Hematopoietic multipotent progenitor cell treated with erythropoietin and hydrocortisone succinate and interleukin-3 and kit ligand, for 17 days (in vitro differentiated cells): ENCODE data around the gene COLGALT1.

Source experiments
- DNase-seq: peaks from one replicate; pipeline ENCODE4 v3.0.0-alpha.2; 2015; ENCODE audit warnings: low spot score

The COLGALT1 gene

DNA sequence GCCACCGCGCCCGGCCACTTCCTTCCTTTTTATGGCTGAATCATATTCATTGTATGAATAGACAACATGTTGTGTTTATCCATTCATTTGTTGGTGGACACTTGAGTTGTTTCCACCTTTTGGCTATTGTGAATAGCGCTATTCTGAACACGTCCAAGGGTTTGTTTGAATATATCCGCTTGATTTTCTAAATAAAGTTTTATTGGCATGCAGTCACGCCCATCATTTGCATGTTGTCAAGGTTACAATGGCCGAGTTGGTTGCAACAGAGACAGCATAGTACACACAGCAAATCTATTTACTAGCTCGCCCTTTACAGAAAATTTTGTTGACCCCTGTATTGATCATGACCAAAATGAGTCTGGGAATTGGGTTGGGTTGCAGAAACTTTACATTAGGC lies 43.5 kb downstream of the COLGALT1 start:
- DNase-seq, result no peak

- DNase-seq, result no peak
These were observed 44.3 kb downstream of the COLGALT1 start for GRCh38 chr19:17599780-17600179.

DNA sequence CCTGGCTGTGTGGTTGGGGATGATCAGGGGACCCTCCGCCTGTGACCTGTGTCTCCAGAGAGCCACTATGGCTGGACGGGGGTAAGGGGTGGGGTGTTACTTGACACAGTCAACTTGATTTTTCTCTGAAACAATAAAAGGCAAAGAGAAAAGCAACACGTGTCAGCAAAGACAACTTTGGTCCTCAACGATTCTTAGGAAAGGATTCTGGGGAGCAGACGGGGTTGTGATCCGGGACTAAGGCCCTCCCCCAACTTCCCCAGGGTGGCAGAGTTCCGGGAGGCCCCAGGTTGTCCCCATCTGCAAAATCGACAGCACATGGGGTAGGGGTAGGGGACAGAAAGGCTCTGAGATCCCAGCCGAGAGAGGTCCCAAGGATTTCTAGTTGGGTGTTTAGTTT lies 46.2 kb downstream of the COLGALT1 start:
- no peak for DNase-seq

- DNase-seq, result no peak
These were observed 46.8 kb downstream of the COLGALT1 start for GRCh38 chr19:17602217-17602616.

DNA sequence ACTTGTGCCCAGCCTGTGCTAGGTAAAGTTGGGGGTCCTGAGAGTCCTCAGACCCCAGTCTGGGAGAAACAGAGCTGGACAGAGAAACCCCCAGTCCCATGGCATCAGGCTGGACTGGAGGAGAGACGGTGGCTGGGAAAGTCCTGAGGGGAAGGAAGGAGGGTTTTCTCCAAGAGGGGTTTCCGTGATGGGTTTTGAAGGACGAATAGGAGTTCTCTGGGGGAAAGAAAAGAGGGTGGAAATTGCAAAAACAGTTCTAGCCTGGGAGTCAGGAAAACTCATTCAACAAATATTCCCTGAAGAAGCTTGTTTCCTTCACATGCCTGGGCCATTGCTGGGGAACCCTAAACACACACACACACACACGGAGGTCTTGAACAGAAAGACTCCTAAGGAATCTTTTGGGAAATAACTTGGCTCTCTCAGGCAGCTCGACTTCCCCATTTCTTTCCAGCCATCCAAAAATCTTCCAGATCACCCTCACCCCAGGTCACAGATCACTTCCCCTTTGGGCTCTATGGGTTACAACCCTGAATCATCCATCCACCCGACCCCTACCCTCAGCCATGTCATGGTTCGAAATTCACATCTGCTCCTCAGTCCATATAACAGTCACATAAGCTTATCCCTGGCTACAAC lies 47.5 kb downstream of the COLGALT1 start:
- DNase-seq, result no peak

- DNase-seq, result no peak
These were observed 49.0 kb downstream of the COLGALT1 start for GRCh38 chr19:17604372-17605025.

DNA sequence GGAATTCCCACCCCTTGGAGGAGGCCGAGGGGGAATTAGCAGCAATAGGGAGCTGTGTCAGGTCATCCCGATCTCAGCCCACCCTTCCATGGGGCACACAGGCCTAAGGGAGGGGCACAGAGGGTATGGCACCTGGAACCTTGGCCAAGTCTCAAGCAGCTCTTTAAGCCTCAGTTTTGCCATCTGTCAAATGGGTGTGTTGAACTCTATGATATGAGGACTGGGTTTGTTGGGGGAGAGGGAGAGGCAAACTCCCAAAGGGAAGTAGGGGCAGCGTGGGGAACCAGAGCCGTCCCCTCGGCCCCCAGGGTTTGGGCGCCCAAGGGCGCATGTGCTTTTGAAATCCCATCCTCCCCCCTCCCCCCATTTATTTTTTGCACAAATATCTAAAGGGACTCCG lies 49.7 kb downstream of the COLGALT1 start:
- no peak for DNase-seq

- peak; percentile 77 for DNase-seq
These were observed 50.5 kb downstream of the COLGALT1 start for GRCh38 chr19:17605761-17606589.

GRCh38 chr19:17606590-17607185 lies 51.2 kb downstream of the COLGALT1 start:
- DNase-seq, result no peak

- DNase-seq, result no peak
These were observed 52.5 kb downstream of the COLGALT1 start for GRCh38 chr19:17607936-17608335.

DNA sequence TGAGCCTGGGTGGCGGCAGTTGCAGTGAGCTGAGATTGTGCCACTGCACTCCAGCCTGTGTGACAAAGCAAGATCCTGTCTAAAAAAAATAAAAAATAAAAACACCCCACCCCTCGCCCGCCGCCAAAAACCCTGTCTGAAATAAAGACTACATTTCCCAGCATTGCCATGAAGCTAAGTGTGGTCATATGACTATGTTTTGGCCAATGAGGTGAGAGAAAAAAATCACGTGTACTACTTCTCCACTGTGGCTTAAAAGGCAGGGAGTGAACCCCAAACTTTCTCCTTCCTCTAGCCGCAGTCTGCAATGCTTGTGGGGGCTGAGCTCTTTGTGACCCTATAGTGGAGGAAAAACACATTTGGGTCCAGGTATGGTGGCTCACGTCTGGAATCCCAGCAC lies 54.9 kb downstream of the COLGALT1 start:
- no peak for DNase-seq

DNA sequence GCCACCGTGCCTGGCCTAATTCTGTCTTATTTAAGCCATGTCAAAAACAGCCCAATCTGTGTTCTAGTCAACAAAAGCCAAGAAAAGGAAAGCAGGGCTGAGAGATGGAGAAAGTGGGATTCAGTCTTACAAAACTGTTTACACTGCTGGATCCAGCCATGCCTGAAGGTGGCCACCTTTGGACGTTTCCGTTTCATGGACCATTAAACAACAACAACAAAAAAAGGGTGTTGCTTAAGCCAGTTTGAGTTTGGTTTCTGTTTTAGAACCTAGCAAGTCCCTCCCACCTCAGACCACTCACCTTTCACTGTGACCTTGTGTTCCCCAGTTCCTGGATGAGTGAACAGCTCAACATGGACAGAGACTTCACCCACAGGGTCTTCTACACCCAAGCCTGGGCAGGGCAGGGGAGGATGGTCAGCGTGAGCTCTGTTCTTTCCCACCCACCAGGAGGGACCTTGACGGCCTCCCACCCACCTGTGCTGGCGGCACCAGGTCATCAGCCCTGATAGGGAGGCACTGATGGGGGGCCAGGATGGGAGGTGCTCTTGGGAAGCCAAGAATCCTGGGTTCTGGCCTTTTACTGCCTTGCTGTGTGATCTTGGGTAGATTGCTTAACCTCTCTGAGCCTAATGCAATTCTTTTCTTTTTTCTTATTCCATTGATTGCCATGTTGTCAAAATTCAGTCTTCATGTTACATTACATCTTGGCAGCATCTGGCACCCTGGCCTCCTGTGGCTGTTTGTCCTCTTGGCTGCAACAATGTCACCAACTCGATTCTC lies 56.2 kb downstream of the COLGALT1 start:
- DNase-seq, result no peak

DNA sequence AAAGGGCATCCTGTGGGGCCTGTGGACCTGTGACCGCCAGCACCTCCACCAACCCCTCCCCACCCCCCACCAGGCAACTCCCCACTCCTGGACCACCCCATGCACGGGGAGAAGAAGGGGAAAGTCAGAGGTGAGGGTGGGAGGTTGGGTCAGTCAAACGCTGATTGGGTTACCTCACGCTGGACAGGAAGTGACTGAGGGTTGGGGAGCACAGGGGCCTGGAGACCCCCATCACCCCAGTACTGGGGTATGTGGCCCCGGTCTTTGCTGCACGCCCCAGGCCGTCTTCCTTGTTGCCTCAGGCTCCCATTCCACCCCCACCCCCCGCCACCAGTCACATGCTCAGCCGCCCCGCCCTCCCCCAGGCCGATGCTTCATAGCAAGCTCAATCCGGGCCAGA lies 59.0 kb downstream of the COLGALT1 start:
- no peak for DNase-seq

DNA sequence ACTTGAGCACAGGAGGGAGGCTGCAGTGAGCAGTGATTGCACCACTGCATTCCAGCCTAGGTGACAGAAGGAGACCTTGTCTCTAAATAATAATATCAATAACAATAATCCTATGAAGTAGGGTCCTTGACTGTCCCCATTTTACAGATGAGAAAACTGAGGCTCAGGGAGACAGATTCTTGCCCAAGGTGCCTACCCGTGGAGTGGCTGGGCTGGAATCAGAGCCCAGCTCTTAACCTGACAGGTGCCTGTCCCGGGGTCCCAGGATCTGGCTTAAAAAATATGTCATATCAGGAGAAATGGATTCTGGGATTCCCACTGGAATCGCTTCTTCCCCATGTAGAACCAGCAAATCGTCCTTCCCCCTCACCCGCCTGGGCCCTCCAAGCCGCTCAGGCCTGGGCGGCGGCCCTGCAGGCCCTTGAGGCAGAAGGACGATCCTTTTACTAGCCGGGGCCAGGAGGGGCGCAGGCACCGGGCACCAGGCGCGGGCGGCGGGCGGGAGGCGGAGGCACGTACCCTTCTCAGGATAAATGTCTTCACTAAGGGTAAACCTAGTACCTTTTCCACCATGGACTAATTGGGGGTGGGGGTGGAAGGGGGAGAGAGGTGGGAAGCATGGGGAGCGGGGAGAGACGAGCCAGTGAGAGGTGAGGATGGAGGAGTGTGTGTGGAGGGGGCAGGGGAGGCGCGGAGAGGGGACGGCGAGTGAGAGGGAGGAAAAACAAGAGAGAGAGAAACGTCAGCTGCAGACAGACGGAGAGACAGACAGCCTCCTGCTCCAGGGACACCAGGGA lies 60.6 kb downstream of the COLGALT1 start:
- no peak for DNase-seq

GRCh38 chr19:17616686-17616960 lies 61.2 kb downstream of the COLGALT1 start:
- no peak for DNase-seq

DNA sequence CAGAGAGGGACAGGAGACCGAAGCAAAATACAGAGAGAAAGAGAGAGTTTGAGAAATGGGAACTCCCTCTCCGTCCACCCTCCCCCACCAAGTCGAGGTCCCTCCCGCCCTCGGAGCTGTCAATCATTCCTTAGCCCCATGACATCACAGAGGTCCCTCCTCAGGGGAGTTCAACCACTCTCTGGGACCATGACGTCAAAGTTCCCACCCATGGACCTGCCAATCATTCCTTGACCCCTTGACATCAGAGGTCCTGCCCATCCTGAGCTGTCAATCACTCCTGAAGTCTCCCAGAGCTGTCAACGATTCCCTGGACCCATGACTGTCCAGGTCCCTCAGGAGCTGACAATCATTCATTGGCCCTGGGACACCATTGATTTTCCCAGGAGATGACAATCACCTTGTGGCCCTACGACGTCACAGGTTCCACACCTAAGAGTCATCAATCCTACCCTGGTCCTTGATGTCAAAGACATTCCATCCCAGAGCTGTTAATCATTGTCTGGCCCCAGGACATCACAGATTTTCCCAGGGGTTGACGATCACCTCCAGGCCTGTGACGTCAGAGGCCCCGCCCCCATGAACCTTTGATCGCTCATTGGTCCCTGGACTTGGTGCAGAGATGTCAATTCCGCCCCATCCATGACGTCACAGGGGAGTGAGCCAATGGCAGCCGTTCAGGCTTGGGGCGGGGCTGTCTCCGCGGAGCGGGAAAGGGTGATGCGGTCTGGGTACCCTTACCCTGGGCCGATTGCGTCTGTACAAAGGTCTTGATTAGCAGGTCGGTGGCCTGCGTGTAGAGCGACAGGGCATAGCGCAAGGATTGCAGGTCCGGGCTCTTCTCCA lies 61.7 kb downstream of the COLGALT1 start:
- DNase-seq, result no peak

GRCh38 chr19:17617807-17618192 lies 62.4 kb downstream of the COLGALT1 start:
- DNase-seq, result no peak

DNA sequence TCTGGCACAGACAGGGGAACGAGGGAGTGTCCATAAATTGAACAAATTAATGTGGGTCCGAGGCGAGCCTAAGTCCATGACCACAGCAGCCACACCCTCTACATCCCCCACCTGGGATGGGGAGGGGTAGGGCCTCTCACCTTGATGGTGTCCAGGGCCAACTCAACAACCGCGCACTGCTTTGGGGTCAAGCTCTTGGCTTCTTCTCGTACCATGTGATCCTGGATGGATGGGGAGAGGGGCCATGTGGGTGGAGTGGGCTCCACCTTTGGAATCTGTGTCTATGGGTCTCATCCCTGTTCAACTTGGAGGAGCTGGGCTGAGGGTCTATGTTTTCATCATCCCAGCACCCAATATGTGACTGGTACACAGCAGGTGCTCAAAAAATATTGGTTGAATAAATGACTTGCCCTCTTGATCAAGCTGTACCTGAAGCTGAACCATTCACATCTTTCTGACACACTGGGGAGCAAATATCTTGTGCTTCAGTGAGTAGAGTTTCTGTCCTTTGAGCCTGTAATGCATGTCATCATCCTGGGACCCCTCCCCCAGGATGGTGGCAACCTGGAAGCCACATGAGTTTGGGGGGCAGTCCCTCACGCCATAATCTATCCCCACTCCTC lies 62.9 kb downstream of the COLGALT1 start:
- no peak for DNase-seq

DNA sequence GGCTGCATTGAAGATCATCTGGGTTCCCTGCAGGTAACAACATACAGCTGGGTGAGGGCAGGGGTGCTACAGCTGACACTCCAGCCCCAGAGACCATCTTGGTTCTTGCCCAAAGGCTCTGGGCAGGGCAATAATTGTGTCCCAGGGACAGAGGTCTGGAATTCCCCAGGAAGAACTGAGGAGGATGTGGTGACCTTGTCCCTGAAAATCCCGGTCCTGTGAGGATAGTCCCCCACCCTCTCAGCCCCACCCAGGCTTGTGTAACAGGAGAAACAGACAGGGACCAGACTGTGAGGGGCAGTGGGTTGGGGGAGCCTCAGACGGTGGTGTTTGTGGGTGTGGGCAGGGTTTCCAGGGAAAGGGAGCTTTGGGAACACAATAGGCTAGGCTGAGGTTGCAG lies 63.5 kb downstream of the COLGALT1 start:
- DNase-seq, result no peak

DNA sequence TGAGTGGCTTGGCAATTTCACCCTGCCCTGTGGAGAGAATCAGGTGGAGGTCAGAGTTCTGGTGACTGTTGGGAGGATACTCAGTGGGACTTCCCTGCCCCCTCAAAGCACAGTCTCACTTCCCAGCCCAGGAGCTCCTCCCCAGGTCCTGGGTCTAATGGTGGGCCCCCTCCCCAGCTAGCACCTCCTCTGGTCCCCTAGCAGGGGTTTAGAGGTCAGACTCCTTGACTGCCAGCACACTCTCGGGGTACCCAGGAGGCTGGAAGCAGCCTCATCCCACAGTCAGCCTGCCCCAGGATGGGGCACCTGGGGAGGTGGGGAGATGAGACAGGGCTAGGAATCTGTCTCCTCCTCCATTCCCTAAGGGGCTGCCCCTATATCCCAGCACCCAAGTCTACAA lies 65.2 kb downstream of the COLGALT1 start:
- no peak for DNase-seq
